LoVo (cell line): Measurements from ENCODE around the gene S1PR2.

Experiments used
- DNase-seq: peaks from one replicate; pipeline ENCODE4 v3.0.0-alpha.2; 2016; ENCODE audit warnings: low spot score

The S1PR2 gene, protein sequence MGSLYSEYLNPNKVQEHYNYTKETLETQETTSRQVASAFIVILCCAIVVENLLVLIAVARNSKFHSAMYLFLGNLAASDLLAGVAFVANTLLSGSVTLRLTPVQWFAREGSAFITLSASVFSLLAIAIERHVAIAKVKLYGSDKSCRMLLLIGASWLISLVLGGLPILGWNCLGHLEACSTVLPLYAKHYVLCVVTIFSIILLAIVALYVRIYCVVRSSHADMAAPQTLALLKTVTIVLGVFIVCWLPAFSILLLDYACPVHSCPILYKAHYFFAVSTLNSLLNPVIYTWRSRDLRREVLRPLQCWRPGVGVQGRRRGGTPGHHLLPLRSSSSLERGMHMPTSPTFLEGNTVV

DNA sequence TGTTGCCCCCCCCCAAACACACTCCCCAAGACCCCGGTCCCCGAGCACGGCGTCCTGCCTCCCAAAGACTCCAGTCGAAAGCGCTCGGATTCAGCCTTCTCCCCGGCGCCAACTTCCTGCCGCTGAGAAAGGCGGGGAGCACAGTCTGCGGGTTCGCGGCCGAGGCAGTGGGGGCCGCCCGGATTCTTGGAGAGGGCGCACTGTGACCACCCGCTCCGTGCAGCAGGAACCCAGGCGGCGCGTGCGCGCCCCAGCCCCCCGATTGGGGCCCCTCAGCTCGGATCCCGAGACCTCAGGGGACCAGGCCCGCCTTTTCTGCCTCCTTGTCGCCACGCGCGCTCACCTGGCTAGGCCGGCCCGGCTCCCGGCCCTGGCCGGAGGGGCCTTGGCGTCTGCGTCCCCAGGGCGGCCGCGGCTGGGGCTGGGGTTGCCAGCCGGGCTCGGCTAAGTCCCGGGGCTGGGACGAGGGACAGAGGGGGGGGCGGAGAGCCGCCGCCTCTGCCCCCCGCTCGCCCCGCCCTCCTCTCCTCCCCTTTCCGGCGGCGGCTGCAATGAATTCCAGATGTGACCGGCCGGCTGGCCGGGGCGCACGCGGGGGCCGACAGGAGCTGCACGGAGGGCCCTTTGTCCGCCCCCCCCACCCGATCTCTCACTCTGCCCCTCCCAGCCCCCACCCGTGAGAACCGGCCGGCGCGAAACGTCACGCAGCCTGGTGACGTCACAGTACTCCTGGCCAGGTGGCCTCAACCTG is at the start of gene S1PR2:
S1PR2 (minus strand) TSS at position 471 of the 751 bp plus-strand sequence. CDS start 6,426 bp downstream, outside the sequence.
- DNase-seq = peak; percentile 76

GRCh38 chr19:10279737-10280442 is 48.8 kb upstream of the S1PR2 start:
- DNase-seq = no peak

- DNase-seq = no peak
Measured at GRCh38 chr19:10278935-10279334, 47.8 kb upstream of the S1PR2 start.

DNA sequence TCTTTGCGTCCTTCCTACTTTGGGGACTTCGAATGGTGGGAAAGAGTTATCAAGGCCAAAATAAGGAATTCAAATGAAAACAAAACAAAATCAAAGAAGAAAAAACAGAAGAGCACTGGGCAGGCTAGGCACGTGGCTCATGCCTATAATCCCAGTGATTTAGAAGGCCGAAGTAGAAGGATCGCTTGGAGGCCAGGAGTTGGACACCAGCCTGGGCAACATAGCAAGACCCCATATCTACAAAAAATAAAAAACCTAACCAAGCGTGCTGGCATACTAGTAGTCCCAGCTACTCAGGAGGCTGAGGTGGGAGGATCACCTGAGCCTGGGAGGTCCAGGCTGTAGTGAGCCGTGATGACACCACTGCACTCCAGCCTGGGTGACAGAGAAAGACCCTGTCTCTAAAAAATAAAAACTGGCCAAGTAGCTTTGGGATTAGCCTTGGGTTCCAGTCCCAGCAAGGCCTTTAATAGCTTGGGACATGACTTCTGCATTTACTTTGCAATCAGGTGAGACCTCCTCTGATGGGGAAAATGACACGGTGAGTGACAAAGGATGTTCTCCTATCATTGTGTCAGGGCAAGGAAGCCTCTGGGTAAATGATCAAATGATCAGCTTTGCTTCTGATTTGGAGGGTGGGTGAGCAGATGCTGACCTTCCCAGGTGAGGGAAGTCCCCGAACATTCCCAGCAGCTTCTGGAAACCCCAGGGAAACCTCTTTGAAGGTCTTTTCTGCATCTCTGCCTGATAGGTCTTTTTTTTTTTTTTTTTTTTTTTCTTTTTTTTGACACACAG is 46.9 kb upstream of the S1PR2 start:
- no peak for DNase-seq

DNA sequence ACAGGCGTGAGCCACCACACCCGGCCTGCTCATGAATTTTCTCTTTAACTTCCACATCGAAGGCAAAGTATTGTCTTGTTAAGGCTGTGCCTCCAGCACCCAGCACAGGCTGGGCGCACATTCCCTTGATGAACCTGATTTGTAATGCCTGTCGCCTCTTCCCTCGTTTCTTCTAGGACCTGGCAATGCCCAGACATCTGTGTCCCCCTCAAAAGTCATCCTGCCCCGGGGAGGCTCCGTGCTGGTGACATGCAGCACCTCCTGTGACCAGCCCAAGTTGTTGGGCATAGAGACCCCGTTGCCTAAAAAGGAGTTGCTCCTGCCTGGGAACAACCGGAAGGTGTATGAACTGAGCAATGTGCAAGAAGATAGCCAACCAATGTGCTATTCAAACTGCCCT is 43.5 kb upstream of the S1PR2 start:
- no peak for DNase-seq

GRCh38 chr19:10271543-10272086 is 40.5 kb upstream of the S1PR2 start:
- no peak for DNase-seq

DNA sequence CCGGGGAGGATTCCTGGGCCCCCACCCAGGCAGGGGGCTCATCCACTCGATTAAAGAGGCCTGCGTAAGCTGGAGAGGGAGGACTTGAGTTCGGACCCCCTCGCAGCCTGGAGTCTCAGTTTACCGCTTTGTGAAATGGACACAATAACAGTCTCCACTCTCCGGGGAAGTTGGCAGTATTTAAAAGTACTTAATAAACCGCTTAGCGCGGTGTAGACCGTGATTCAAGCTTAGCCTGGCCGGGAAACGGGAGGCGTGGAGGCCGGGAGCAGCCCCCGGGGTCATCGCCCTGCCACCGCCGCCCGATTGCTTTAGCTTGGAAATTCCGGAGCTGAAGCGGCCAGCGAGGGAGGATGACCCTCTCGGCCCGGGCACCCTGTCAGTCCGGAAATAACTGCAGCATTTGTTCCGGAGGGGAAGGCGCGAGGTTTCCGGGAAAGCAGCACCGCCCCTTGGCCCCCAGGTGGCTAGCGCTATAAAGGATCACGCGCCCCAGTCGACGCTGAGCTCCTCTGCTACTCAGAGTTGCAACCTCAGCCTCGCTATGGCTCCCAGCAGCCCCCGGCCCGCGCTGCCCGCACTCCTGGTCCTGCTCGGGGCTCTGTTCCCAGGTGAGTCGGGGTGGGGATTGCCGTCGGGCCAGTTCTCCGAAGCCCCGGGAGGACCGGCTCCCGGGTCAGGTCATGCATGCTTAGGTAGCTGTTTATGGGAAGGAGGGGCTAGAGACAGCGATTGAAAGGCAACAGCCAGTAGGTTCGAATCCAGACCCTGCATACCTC is 39.7 kb upstream of the S1PR2 start, which contains the start of gene ICAM1:
ICAM1 (plus strand) TSS at position 505 of the 779 bp plus-strand sequence; CDS start at position 545, 40 bp downstream.
- DNase-seq = no peak

GRCh38 chr19:10270180-10270615 is 39.1 kb upstream of the S1PR2 start:
- no peak for DNase-seq

DNA sequence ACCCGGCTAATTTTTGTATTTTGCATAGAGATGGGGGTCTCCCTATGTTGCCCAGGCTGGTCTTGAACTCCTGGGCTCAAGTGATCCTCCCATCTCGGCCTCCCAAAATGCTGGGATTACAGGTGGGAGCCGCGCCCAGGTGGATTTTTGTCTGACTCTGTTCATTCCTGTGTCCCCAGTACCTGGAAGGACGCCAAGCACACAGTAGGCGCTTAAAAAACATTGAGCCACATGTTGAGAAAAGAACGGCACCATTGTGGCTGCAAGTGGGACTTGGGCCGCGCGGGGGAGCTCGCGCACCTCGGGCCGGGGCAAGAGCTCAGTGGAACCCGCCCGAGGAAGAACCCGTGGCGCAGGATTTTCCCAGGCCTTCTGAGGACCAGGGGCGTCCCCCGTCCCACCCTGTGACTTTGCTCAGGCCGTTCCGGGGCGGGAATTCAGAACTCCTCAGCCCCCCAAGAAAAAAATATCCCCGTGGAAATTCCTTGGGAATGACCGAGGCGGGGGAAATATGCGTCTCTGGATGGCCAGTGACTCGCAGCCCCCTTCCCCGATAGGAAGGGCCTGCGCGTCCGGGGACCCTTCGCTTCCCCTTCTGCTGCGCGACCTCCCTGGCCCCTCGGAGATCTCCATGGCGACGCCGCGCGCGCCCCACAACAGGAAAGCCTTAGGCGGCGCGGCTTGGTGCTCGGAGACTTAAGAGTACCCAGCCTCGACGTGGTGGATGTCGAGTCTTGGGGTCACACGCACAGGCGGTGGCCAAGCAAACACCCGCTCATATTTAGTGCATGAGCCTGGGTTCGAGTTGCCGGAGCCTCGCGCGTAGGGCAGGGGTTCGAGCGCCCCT is 38.4 kb upstream of the S1PR2 start:
- DNase-seq = peak; percentile 76

DNA sequence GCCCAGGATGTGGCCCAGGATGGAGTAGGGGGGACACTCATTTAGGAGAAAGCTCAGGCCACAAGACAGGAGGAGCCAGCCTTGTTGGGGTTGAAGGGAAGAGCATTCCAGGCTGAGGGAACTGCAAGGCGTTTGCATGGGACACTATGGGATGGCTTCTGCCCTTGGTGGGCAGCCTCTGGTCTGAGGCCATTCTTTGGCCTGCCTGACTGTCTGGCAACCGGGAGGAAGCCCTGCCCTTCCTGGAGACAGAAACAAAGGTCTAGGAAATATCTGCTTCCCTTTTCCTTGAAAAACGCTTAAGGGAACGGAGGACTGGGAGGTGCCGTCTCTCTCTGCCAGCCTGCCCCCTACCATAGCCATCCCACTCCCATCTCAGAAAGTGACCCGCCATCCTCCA is 36.9 kb upstream of the S1PR2 start:
- DNase-seq = no peak

DNA sequence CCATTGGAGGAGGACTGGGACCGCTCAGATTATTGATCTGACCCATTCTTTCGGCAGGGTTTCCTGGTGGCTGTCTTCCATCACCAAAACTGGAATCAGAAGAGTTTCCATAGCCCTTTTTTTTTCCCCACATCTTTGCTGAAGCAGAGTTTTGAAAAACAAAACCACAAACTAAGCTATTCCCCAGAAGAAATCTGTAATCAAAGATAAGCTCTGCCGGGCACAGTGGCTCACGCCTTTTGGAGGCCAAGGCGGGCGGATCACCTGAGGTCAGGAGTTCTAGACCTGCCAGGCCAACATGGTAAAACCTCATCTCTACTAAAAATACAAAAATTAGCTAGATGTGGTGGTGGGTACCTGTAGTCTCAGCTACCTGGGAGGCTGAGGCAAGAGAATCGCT is 35.6 kb upstream of the S1PR2 start:
- no peak for DNase-seq

GRCh38 chr19:10262771-10263170 is 31.6 kb upstream of the S1PR2 start:
- no peak for DNase-seq

- DNase-seq = no peak
Measured at GRCh38 chr19:10260141-10260584, 29.0 kb upstream of the S1PR2 start.

DNA sequence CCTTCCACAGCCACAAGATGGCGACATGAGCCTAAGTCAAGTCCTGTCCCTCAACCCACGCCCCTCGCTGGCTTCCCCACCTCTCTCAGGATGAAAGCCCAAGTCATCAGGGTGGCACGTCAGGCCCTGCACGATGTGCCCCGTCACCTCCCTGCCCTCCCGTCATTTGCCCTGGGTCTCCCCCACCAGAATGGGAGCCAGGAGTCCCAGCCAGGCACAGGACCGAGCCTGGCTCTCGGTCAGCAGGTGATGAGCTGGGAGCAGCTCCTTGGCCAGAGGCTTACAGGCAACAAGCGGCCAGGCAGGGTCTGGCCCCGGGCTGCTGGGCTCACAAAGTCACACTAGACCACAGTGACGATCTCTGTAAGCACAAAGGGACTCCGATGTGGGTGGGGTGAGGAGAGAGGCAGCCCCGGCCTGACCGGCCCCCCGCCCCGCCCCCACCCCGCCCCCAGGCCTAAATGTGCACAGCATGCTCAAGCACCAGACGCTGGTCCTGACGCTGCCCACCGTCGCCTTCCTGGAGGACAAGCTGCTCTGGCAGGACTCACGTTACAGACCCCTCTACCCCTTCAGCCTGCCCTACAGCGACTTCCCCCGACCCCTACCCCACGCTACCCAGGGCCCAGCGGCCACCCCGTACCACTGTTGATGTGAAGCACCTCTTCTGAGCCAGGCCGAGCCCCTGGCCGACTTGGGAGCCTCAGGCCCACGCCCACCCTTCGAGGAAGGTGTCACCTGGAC is 28.2 kb upstream of the S1PR2 start:
- peak; percentile 74 for DNase-seq

DNA sequence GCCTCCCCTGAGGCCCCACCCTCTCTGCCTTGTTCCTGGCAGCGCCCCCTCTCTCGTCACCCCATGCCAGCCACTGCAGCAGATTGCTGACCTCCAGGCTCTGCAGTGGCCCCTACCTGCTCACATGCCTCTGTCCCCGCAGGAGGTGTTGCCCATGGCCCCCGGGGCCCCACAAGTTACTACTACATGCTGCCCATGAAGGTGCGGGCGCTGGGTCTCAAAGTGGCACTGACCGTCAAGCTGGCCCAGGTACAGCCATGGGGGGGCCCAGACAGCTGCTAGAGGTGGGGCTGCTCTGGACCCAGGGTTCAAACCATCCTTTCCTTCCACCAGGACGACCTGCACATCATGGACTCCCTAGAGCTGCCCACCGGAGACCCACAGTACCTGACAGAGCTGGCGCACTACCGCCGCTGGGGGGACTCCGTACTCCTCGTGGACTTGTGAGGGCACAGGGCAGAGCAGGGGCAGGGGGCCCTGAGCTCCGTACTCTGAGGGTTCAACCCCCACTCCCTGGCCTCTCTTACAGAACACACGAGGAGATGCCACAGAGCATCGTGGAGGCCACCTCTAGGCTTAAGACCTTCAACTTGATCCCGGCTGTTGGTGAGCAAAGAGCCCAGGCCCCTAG is 27.1 kb upstream of the S1PR2 start:
- DNase-seq = no peak

GRCh38 chr19:10256970-10257615 is 26.0 kb upstream of the S1PR2 start:
- no peak for DNase-seq

DNA sequence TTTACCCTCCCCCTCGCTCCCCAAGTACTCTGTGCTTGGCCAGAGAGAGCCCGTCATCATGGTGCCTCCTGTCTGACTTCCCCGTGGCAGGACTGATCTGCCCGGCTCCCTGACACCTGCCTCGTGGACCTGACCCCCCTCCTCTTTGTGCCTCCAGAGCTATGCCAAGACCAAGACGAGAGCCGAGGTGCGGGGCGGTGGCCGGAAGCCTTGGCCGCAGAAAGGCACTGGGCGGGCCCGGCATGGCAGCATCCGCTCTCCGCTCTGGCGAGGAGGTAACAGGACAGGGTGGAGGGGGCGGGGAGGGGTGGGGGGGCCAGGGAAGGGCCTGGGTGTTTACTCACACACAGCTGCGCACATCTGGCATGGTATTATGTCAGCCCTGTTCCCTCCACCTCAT is 25.4 kb upstream of the S1PR2 start:
- no peak for DNase-seq

DNA sequence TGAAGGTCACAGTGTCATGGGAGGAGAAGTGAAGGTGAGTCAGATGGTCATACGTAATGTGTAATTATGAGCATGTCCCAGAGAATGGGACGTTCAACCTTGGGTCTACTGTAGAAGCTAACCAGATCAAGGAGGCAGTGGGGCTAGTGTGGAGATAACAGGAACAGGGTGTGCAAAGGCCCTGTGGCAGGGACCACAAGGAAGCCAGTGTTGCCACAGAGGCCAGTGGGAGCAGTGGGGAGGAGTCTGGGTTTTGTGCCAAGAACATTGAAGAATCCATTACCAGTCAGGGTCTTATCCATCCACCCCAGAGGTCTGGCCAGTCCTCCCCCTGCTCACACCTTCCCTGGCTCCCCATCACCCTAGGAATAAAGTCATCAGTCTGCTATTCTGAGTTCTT is 24.2 kb upstream of the S1PR2 start:
- DNase-seq = no peak
